Middle frontal gyrus (tissue), 1 donor: ENCODE measurements around the gene CHCT1.
"Not testable (repeated sequence)": the region's sequence is repeated elsewhere in the genome, so short reads cannot be mapped to it uniquely, and the experiment has no call there.

Experiments used
- DNase-seq: peaks from one replicate; pipeline ENCODE4 v3.0.0-alpha.2; 2015; ENCODE audit warnings: low spot score; ENCODE audit errors: extremely low spot score

Gene CHCT1

GRCh38 chr17:60422162-60422665, at the start of gene CHCT1:
Gene CHCT1 (plus strand): TSS chr17:60422489. CDS start chr17:60422593, 104 bp downstream.
- no peak for DNase-seq

DNA sequence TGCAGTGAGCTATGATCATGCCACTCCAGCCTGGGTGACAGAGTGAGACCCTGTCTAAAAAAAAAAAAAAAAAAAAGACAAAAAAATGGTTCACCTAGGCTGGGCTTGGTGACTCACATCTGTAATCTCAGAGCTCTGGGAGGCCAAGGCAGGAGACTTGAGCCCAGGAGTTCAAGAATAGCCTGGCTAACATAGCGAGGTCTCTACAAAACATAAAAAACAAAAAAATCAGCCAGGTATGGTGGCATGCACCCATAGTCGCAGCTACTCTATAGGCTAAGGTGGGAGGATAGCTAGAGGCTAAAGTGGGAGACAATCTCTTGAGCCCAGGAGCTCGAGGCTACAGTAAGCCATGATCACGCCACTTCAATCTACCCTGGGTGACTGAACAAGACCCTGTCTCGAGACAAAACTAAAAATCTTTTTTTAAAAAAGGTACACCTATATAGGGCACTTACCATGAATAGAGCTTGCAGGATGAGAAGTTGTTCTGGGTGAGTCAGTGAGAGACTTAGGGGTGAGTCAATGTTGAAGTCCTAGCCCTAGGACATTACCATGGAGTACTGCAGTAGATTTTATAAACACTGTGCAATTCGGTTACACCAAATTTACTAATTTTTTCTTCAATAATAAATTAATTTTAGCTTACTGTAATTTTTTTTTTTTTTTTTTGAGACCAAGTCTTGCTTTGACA, 49.4 kb upstream of the CHCT1 start:
- no peak for DNase-seq

DNA sequence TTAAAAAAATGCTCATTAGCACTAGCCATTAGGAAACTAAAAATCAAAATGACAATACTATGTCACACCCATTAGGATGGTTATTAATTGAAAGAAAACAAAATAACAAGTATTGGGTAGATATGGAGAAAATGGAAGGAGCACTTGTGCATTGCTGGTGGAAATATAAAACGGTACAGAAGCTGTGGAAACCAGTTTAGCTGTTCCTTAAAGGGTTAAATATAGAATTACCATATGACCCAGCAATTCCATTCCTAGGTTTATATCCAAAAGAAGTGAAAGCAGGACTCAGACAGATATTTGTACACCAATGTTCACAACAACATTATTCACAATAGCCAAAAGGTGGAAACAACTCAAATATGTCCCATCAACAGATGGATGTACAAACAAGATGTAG, 44.1 kb upstream of the CHCT1 start:
- DNase-seq, result not testable (repeated sequence)

DNA sequence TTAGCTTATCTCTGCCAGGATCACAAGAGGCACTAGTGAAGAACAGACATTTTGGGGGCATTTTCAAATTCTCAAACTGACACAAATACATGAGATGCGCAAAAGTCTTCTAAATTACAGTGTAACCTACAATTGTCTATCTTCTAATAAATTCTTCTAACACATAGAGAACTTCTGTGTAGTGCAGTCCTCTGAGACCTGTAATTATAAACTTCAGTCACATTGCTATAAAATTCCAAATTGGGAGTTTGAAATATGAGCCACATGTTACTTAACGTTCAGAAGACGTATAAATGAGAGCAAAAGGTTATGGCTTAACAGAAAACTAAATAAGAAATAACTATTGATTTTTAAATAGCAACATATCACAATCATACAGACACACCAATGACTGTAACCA, 42.8 kb upstream of the CHCT1 start:
- not testable (repeated sequence) for DNase-seq

GRCh38 chr17:60381958-60382357, 40.3 kb upstream of the CHCT1 start:
- DNase-seq, result no peak

GRCh38 chr17:60383379-60383778, 38.9 kb upstream of the CHCT1 start:
- DNase-seq, result no peak

DNA sequence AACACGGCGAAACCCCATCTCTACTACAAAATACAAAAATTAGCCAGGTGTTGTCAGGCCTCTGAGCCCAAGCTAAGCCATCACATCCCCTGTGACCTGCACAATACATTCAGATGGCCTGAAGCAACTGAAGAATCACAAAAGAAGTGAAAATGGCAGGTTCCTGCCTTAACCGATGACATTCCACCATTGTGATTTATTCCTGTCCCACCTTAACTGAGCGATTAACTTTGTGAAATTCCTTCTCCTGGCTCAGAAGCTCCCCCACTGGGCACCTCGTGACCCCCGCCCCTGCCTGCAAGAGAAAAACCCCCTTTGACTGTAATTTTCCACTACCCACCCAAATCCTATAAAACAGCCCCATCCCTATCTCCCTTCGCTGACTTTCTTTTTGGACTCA, 37.4 kb upstream of the CHCT1 start:
- DNase-seq, result not testable (repeated sequence)

GRCh38 chr17:60386147-60387058, 35.9 kb upstream of the CHCT1 start:
- DNase-seq, result no peak

- no peak for DNase-seq
Observed at GRCh38 chr17:60387666-60388065, 34.6 kb upstream of the CHCT1 start.

- DNase-seq, result no peak
Observed at GRCh38 chr17:60388742-60389141, 33.5 kb upstream of the CHCT1 start.

GRCh38 chr17:60390186-60390585, 32.1 kb upstream of the CHCT1 start:
- no peak for DNase-seq

GRCh38 chr17:60390925-60391470, 31.3 kb upstream of the CHCT1 start:
- DNase-seq, result no peak

- no peak for DNase-seq
Observed at GRCh38 chr17:60391471-60392041, 30.7 kb upstream of the CHCT1 start.

- peak; percentile 94 for DNase-seq
Observed at GRCh38 chr17:60392042-60392844, 30.0 kb upstream of the CHCT1 start, which contains the start of gene USP32. Gene USP32 (minus strand): TSS chr17:60392133. CDS start chr17:60391939, 194 bp downstream.

DNA sequence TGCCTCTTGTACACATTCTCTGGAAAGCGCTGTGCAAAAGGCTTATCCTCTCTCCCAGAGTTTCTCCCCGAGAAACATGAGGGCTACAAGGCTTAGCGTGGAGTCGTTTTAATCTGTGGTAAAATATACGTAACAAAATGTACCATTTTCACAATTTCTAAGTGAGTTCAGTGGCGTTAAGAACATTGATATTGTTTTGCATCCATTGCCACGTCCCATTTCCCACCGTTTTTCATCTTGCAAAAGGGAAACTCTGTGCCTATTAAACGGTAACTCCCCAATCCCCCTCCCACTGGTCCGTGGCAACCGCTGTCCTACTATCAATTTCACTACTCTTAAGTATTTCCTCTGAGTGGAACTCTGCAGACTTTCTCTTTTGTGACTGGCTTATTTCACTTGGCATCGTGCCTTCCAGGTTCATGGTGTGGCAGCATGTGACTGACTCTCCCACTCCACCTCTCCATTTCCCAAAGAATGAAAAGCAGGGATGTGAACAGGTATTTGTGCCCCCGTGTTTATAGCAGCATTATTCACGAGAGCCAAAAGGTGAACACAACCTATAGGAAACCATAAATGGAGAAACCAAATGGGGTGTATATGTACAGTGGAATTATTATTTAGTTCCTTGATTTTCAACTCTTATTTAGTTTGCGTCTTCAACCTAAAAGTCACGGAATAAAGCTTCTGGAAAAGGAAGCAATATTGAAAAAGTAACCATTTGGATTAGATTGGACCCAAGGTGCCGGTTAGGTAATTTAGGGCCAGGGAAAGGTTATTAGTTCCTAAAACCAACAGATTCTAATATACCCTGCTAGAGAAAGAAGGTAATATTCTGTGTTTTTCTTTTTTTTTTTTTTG, 29.2 kb upstream of the CHCT1 start:
- DNase-seq, result peak; percentile 12

DNA sequence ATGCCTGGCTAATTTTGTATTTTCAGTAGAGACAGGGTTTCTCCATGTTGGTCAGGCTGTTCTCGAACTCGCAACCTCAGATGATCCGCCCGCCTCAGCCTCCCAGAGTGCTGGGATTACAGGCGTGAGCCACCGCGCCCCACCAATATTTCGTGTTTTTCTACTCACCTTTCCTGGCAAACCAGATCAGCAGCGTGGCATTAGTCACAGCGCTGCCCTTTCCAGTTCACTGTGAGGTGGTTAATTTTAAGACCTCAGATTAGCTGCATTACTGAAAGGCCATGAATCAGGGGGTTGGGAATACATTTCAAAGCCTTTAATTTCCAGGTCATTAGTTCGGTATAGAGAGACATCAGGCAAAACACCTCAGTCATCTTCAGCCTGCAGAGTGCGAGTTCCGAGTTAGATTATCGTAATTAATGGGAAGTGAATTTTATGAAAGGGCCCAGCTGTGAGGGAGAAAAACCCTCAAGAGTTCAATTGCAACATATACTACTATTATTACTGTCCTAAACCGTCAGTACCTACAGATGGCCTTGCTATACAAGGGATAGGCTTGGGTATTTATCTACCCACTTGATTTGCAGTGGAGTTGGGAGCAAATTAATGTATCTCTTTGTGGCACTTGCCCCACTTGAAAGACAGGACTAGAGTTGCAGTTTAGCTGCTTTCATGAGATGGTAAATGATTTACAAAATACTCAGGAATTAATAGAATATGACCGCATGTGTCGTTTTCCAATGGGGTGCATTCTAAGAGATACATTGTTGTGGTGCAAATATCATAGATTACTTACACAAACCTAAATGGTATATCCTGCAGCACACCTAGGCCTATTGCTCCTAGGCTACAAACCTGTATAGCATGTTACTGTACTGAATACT, 28.2 kb upstream of the CHCT1 start:
- no peak for DNase-seq

DNA sequence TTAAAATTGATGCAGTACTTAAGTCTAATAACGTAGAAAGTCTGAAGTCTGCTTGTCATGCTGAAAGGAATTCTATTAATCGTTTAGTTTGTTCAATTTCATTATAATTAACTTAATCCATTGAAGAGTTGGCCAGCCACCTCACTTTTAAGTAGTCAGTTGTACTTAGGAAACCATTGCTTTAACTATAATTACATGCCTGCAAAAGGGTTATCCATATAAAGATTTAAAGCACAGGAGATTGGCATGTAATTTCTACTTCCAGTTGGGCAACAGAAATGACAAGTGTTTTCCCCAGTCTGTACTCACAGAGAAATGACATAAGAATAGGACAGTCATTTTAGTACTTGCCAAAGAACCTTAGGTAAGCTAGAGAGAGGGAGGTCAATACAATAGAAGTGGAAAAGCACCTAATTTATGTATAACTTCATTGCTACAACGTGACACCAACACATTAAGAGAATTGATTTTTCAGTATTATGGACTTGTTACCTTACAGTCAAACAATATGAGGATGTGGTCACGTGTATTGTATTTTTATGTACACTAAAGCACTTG, 26.7 kb upstream of the CHCT1 start:
- no peak for DNase-seq

GRCh38 chr17:60396412-60396811, 25.9 kb upstream of the CHCT1 start:
- DNase-seq, result no peak
